ENCODE results near the gene LDLRAD4. TPM values are rescaled to one million over a fixed set of nuclear protein-coding genes. Genes with fewer than 3 reads are reported as not detected.
A peak's percentile ranks its signal among the peaks of the same experiment; 100 is the strongest.

Gene LDLRAD4
- total RNA-seq, 6 donors from 2014 or later, result 19.5 to 26.6 (median 24.4) TPM

DNA sequence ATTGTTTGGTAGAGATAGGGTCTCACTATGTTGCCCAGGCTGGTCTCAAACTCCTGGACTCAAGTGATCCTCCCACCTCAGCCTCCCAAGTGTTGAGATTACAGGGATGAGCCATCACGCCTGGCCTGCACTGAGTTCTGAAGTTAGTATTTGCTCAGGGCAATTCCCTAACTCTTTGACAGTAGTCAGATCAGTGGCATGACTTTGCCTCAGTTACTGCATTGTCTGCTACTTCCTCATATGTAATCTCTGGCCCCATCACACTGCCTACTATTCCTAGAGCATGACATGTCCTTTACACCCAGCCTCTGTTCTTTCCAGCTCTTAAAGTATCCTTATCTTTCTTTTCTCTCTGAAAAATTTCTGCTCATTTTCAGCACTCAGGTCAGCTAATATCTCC lies 193.5 kb downstream of the LDLRAD4 start:
- H3K4me1 ChIP-seq, result peaks cover 5 to 19% (median 14%) of the 10 kb centered on the region in 4 donors
- 96 to 100% methylated on average over 1 of the region's 1 CpG for WGBS, 2 donors
- peaks cover 0 to 6% (median 5%) of the 10 kb centered on the region in 4 donors for H3K9me3 ChIP-seq
- H3K4me3 ChIP-seq, result no peak overlapping the region
- H3K36me3 ChIP-seq, result no peaks in the 10 kb centered on the region
- ATAC-seq (ENCODE audit: low FRiP score in 2 of 2) (no peak), DNase-seq (no peak)
- no peak for TF ChIP-seq EP300 (IDR thresholded peaks at IDR 0.05)
- TF ChIP-seq, protein P1, sequence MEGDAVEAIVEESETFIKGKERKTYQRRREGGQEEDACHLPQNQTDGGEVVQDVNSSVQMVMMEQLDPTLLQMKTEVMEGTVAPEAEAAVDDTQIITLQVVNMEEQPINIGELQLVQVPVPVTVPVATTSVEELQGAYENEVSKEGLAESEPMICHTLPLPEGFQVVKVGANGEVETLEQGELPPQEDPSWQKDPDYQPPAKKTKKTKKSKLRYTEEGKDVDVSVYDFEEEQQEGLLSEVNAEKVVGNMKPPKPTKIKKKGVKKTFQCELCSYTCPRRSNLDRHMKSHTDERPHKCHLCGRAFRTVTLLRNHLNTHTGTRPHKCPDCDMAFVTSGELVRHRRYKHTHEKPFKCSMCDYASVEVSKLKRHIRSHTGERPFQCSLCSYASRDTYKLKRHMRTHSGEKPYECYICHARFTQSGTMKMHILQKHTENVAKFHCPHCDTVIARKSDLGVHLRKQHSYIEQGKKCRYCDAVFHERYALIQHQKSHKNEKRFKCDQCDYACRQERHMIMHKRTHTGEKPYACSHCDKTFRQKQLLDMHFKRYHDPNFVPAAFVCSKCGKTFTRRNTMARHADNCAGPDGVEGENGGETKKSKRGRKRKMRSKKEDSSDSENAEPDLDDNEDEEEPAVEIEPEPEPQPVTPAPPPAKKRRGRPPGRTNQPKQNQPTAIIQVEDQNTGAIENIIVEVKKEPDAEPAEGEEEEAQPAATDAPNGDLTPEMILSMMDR (IDR thresholded peaks at IDR 0.05), result no peak
- TF ChIP-seq POLR2AphosphoS5 (IDR thresholded peaks at IDR 0.05), result no peak
- no peak for TF ChIP-seq POLR2A (IDR thresholded peaks at IDR 0.05)
- no peak overlapping the region for H3K27ac ChIP-seq
- H3K27me3 ChIP-seq, result no peaks in the 10 kb centered on the region

DNA sequence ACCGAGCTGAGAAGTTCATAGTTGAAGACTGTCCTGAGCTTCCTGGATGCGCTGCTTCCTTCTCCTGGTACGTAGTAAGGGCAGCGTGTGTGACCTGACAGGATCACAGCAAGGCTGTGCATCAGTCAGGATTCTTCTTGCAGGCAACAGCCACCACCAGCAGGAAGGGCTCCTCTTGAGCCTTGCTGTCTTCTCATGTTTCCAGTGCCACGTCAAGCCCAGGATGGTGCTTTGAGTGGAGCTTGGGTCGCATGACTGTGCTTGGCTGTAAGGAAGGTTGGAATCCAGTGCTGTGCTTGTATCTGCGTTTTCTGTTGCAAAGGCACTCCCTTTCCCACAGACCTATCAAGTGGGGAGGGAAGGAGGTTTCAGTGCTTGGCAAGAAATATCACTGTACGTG lies 194.3 kb downstream of the LDLRAD4 start:
- H3K4me1 ChIP-seq, result peaks cover 5 to 22% (median 19%) of the 10 kb centered on the region in 4 donors
- 82 to 84% methylated on average over 8 of the region's 8 CpGs for WGBS, 2 donors
- DNase-seq (no peak), ATAC-seq (ENCODE audit: low FRiP score in 2 of 2) (no peak)
- no peak overlapping the region for H3K27ac ChIP-seq
- H3K9me3 ChIP-seq, result peaks cover 0 to 6% (median 5%) of the 10 kb centered on the region in 4 donors
- TF ChIP-seq POLR2AphosphoS5 (IDR thresholded peaks at IDR 0.05), result no peak
- TF ChIP-seq POLR2A (IDR thresholded peaks at IDR 0.05), result no peak
- TF ChIP-seq, protein P1 (IDR thresholded peaks at IDR 0.05), result no peak
- TF ChIP-seq EP300 (IDR thresholded peaks at IDR 0.05), result no peak
- no peaks in the 10 kb centered on the region for H3K27me3 ChIP-seq
- H3K4me3 ChIP-seq, result no peak overlapping the region
- H3K36me3 ChIP-seq, result no peaks in the 10 kb centered on the region

DNA sequence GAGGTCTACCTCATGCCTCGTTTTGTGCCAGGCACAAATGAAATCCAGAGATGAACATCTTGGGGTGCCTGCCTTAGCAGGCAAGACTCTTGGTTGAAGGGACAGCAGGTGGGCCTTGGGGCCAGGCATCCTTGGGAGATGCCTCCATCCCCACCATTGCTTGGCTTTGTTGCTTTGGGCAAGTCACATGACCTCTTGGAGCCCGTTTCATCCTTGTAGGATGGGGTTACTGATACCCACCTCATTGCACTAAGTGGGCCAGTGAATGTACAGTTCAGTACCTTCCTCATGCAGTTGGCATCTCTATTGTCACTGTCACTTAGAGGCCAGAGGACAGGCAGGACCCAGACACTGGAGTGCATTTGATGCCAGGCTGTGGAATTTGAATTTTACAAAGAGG lies 195.5 kb downstream of the LDLRAD4 start:
- 74 to 83% methylated on average over 2 of the region's 2 CpGs for WGBS, 2 donors

DNA sequence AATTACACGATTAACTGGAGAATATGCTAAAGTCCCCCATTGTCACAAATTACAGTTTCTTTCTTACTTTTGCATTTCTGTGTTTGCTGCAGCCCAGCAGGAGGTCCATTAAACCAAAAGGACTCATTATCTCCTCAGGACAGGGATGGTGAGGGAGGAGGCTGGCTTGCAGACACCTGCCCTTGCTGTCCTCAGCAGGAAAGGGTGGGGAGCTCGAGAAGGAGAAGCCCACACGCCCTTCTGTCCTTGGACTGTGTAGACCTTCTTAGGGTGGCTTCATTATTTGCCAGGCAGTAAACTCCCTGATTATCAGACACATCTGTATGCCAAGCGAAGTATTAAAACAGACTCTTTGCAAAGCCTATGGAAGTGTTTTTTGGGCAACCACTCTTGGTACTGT lies 196.0 kb downstream of the LDLRAD4 start:
- Histone ChIP-seq H3K4me1 (peaks cover 5 to 29% (median 22%) of the 10 kb centered on the region in 4 donors), H3K4me3 (no peak overlapping the region), H3K27ac (no peak overlapping the region), H3K36me3 (no peaks in the 10 kb centered on the region), H3K9me3 (peaks cover 0 to 6% (median 5%) of the 10 kb centered on the region in 4 donors), H3K27me3 (no peaks in the 10 kb centered on the region)
- no peak for TF ChIP-seq POLR2AphosphoS5 (IDR thresholded peaks at IDR 0.05)
- TF ChIP-seq, protein P1 (IDR thresholded peaks at IDR 0.05), result no peak
- no peak for TF ChIP-seq POLR2A (IDR thresholded peaks at IDR 0.05)
- no peak for TF ChIP-seq EP300 (IDR thresholded peaks at IDR 0.05)
- no peak for ATAC-seq (ENCODE audit: low FRiP score in 2 of 2)
- 79 to 92% methylated on average over 4 of the region's 4 CpGs for WGBS, 2 donors
- DNase-seq, result no peak

More for the DNA sequence above, 195.5 kb downstream of the LDLRAD4 start:
- Histone ChIP-seq H3K36me3 (no peaks in the 10 kb centered on the region), H3K9me3 (peaks cover 0 to 6% (median 5%) of the 10 kb centered on the region in 4 donors), H3K27ac (no peak overlapping the region), H3K4me1 (peaks cover 5 to 29% (median 22%) of the 10 kb centered on the region in 4 donors), H3K4me3 (no peak overlapping the region), H3K27me3 (no peaks in the 10 kb centered on the region)
- TF ChIP-seq POLR2A (IDR thresholded peaks at IDR 0.05) (no peak), POLR2AphosphoS5 (IDR thresholded peaks at IDR 0.05) (no peak), EP300 (IDR thresholded peaks at IDR 0.05) (no peak)
- TF ChIP-seq, protein P1 (IDR thresholded peaks at IDR 0.05), result no peak
- DNase-seq (no peak), ATAC-seq (ENCODE audit: low FRiP score in 2 of 2) (no peak)

DNA sequence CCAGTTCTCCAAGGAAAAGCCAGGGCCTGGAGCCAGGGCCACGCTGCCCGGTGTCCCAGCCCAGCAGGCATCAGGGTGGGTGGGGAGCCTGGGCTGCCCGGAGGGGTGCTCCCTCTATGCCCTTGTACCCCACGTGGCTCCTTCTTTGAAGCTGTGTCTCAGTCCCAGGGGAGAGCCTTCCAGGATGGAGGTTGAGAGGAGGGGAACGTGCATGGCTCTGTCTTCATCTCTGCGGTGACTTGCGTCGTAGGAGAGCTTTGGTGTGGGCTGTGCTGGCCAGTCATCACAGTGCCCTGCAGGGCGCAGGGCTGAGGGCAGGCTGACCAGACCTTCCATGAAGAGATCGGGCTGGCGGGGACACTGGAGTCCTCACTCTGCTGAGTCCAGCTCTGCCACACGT lies 197.2 kb downstream of the LDLRAD4 start:
- H3K9me3 ChIP-seq, result peaks cover 0 to 6% (median 5%) of the 10 kb centered on the region in 4 donors
- ATAC-seq (ENCODE audit: low FRiP score in 2 of 2), result peak in 1 of 2 donors; percentile 35
- no peak for TF ChIP-seq POLR2AphosphoS5 (IDR thresholded peaks at IDR 0.05)
- no peak for TF ChIP-seq EP300 (IDR thresholded peaks at IDR 0.05)
- no peak for TF ChIP-seq POLR2A (IDR thresholded peaks at IDR 0.05)
- TF ChIP-seq, protein P1 (IDR thresholded peaks at IDR 0.05), result no peak
- peaks cover 5 to 29% (median 22%) of the 10 kb centered on the region in 4 donors for H3K4me1 ChIP-seq
- no peak for DNase-seq
- no peaks in the 10 kb centered on the region for H3K36me3 ChIP-seq
- no peaks in the 10 kb centered on the region for H3K27me3 ChIP-seq
- H3K27ac ChIP-seq, result no peak overlapping the region
- no peak overlapping the region for H3K4me3 ChIP-seq
- 85 to 88% methylated on average over 7 to 12 of the region's 12 CpGs for WGBS, 2 donors

Data from upper lobe of left lung (tissue), 6 donors.